Prostate gland (tissue), 2 donors: Measurements from ENCODE around the gene ZNF385A. TPM values are rescaled to one million over a fixed set of nuclear protein-coding genes. Genes with fewer than 3 reads are reported as not detected.

Experiments used
- DNase-seq: peaks from one replicate; pipeline ENCODE4 v3.0.0-alpha.2; 2019; ENCODE audit warnings: low spot score
- H3K27ac ChIP-seq, 2 donors: fragments of 200-600 bp; sonication (generic); 2 replicates each; pipeline ENCODE4 v1.5.1; 2017 to 2019
- H3K27me3 ChIP-seq: fragments of 200-600 bp; sonication (generic); replicated peaks from 2 replicates; pipeline ENCODE4 v1.5.1; 2019; ENCODE audit not compliant: insufficient read depth
- H3K36me3 ChIP-seq, 2 donors: fragments of 200-600 bp; sonication (generic); 1 replicate in 1 of 2; 2 replicates in 1 of 2; pipeline versions ENCODE4 v1.5.1 to v1.8.1; 2017 to 2019
- H3K4me1 ChIP-seq: fragments of 200-600 bp; sonication (generic); replicated peaks from 2 replicates; pipeline ENCODE4 v1.5.1; 2019
- H3K4me3 ChIP-seq, 2 donors: fragments of 200-600 bp; sonication (generic); 2 replicates each; pipeline ENCODE4 v1.5.1; 2017 to 2019
- H3K9me3 ChIP-seq: fragments of 200-600 bp; sonication (generic); 2 replicates; pipeline ENCODE4 v1.5.1; 2017
- CTCF ChIP-seq, 4 experiments: fragments of 200-600 bp in 2 of 4; fragments of 450-650 bp in 2 of 4; sonication (generic) in 2 of 4; IDR thresholded peaks; 1 replicate in 3 of 4; 2 replicates in 1 of 4; pipeline ENCODE4 v1.5.1; 2016 to 2019; ENCODE audit warnings: antibody characterized with exemption in 4 of 4, mild to moderate bottlenecking in 2 of 4, moderate library complexity in 2 of 4
- POLR2A ChIP-seq: fragments of 450-650 bp; IDR thresholded peaks from one replicate; pipeline ENCODE4 v1.6.1; 2016; ENCODE audit warnings: antibody characterized with exemption, mild to moderate bottlenecking
- POLR2AphosphoS5 ChIP-seq: sonication (generic); formaldehyde crosslinking; IDR thresholded peaks from one replicate; pipeline ENCODE4 v1.6.1; 2017; ENCODE audit warnings: antibody characterized with exemption
- WGBS: methylation state at CpG from one replicate; pipeline ENCODE4 v1.1.5; 2018; 5-methylcytosine and 5-hydroxymethylcytosine counted together
- intact Hi-C: fragments of 100-400 bp; cut with DNase I; formaldehyde crosslinking; loops from one replicate; pipeline ENCODE4 v1.14.2; 2022
- total RNA-seq, 2 donors: library from RNA; depleted of rRNA; stranded (reverse); fragments of >200 nt; gene quantifications; one replicate each; pipeline ENCODE4 v1.1.0, GENCODE V29; 2016

ZNF385A gene
- total RNA-seq, 2 donors from 2014 or later = 29.4 to 42.4 TPM

GRCh38 chr12:54352891-54353874, 31.4 kb downstream of the ZNF385A start:
- WGBS = 23% methylated on average over 1 of the region's 1 CpG
- TF ChIP-seq POLR2AphosphoS5 = no peak
- no peak for TF ChIP-seq CTCF (IDR thresholded peaks at IDR 0.05)
- no peak for TF ChIP-seq POLR2A
- no peak overlapping the region for H3K4me3 ChIP-seq
- no peaks in the 10 kb centered on the region for H3K9me3 ChIP-seq
- peaks cover 0 to 4% of the 10 kb centered on the region in 2 donors for H3K36me3 ChIP-seq
- H3K4me1 ChIP-seq = peaks cover 5% of the 10 kb centered on the region
- H3K27me3 ChIP-seq = no peaks in the 10 kb centered on the region
- DNase-seq = no peak
- peak overlapping the region; percentile 36 to 61 for H3K27ac ChIP-seq
- intact Hi-C loops = no loop called here

GRCh38 chr12:54352022-54352531, 32.5 kb downstream of the ZNF385A start:
- Histone ChIP-seq H3K36me3 (peaks cover 8 to 11% of the 10 kb centered on the region in 2 donors), H3K4me3 (no peak overlapping the region), H3K9me3 (no peaks in the 10 kb centered on the region), H3K27me3 (no peaks in the 10 kb centered on the region), H3K27ac (peak overlapping the region; percentile 36 to 61), H3K4me1 (peaks cover 5% of the 10 kb centered on the region)
- 11% methylated on average over 21 of the region's 21 CpGs for WGBS
- intact Hi-C loops = no loop called here
- TF ChIP-seq POLR2A (no peak), POLR2AphosphoS5 (peak; percentile 15)
- peak; percentile 39 for DNase-seq

- peaks cover 11 to 13% of the 10 kb centered on the region in 2 donors for H3K36me3 ChIP-seq
- no peaks in the 10 kb centered on the region for H3K9me3 ChIP-seq
- DNase-seq = no peak
- H3K4me1 ChIP-seq = peaks cover 5% of the 10 kb centered on the region
- no peaks in the 10 kb centered on the region for H3K27me3 ChIP-seq
- no peak overlapping the region for H3K27ac ChIP-seq
- intact Hi-C loops = no loop called here
- TF ChIP-seq POLR2A = no peak
- TF ChIP-seq CTCF (IDR thresholded peaks at IDR 0.05) = no peak
- TF ChIP-seq POLR2AphosphoS5 = no peak
- 61% methylated on average over 4 of the region's 4 CpGs for WGBS
- H3K4me3 ChIP-seq = no peak overlapping the region
Observed at GRCh38 chr12:54351341-54351740, 33.2 kb downstream of the ZNF385A start.

GRCh38 chr12:54350743-54351142, 33.8 kb downstream of the ZNF385A start:
- no peaks in the 10 kb centered on the region for H3K27me3 ChIP-seq
- no peak for TF ChIP-seq POLR2A
- no peak for TF ChIP-seq POLR2AphosphoS5
- TF ChIP-seq CTCF (IDR thresholded peaks at IDR 0.05) = no peak
- H3K9me3 ChIP-seq = no peaks in the 10 kb centered on the region
- peaks cover 5% of the 10 kb centered on the region for H3K4me1 ChIP-seq
- no peak for DNase-seq
- H3K36me3 ChIP-seq = peaks cover 11 to 13% of the 10 kb centered on the region in 2 donors
- no peak overlapping the region for H3K27ac ChIP-seq
- 53% methylated on average over 3 of the region's 3 CpGs for WGBS
- H3K4me3 ChIP-seq = no peak overlapping the region
- intact Hi-C loops = no loop called here

- Histone ChIP-seq H3K36me3 (peaks cover 11 to 22% of the 10 kb centered on the region in 2 donors), H3K4me3 (no peak overlapping the region), H3K4me1 (peaks cover 5% of the 10 kb centered on the region), H3K27me3 (no peaks in the 10 kb centered on the region), H3K9me3 (no peaks in the 10 kb centered on the region), H3K27ac (no peak overlapping the region)
- DNase-seq = no peak
- intact Hi-C loops = no loop called here
- TF ChIP-seq CTCF (IDR thresholded peaks at IDR 0.05) (no peak), POLR2A (no peak), POLR2AphosphoS5 (no peak)
Observed at GRCh38 chr12:54349679-54350078, 34.9 kb downstream of the ZNF385A start.
